HFF-Myc (cell line): ENCODE measurements around the gene CCL4.
"Not testable (repeated sequence)": the region's sequence is repeated elsewhere in the genome, so short reads cannot be mapped to it uniquely, and the experiment has no call there.

ENCODE experiments used
- DNase-seq: peaks from one replicate; pipeline ENCODE4 v3.0.0-alpha.2; 2011; ENCODE audit warnings: low read depth; ENCODE audit errors: extremely low read depth
- H3K4me3 ChIP-seq: replicated peaks from 2 replicates; pipeline ENCODE4 v1.5.1; 2011; ENCODE audit warnings: low read depth, mild to moderate bottlenecking, control low read depth, low read length
- TF ChIP-seq, protein P1 (sequence below): IDR thresholded peaks from 2 replicates; pipeline ENCODE4 v1.5.1; 2012; ENCODE audit warnings: mild to moderate bottlenecking, low read depth, low read length, control low read depth; ENCODE audit errors: missing control alignments

Gene CCL4

DNA sequence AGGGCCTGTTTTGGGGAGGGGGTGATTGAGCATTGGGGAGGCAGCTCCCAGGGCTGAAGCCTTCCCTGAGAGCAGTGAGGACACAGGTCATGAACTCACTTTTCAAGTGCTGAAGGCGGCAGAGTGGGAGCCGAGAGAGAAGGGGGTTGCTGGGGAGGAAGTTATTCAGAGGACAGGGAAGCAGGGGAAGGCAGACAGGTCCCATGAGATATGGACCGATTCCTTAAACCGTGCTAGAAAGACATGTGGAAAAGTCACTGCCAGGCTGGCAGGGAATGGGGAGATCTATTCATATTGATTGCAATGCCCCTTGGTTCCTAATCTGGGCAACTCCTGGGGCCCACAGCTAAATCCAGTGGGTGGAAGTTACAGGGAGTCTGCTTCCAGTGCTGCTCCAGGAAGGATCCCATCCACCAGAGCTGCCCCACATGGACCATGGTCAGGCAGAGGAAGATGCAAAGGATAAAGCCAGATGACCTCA, 1.1 kb downstream of the CCL4 start:
- TF ChIP-seq, protein P1, sequence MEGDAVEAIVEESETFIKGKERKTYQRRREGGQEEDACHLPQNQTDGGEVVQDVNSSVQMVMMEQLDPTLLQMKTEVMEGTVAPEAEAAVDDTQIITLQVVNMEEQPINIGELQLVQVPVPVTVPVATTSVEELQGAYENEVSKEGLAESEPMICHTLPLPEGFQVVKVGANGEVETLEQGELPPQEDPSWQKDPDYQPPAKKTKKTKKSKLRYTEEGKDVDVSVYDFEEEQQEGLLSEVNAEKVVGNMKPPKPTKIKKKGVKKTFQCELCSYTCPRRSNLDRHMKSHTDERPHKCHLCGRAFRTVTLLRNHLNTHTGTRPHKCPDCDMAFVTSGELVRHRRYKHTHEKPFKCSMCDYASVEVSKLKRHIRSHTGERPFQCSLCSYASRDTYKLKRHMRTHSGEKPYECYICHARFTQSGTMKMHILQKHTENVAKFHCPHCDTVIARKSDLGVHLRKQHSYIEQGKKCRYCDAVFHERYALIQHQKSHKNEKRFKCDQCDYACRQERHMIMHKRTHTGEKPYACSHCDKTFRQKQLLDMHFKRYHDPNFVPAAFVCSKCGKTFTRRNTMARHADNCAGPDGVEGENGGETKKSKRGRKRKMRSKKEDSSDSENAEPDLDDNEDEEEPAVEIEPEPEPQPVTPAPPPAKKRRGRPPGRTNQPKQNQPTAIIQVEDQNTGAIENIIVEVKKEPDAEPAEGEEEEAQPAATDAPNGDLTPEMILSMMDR, result no peak
- H3K4me3 ChIP-seq, result no peak overlapping the region

DNA sequence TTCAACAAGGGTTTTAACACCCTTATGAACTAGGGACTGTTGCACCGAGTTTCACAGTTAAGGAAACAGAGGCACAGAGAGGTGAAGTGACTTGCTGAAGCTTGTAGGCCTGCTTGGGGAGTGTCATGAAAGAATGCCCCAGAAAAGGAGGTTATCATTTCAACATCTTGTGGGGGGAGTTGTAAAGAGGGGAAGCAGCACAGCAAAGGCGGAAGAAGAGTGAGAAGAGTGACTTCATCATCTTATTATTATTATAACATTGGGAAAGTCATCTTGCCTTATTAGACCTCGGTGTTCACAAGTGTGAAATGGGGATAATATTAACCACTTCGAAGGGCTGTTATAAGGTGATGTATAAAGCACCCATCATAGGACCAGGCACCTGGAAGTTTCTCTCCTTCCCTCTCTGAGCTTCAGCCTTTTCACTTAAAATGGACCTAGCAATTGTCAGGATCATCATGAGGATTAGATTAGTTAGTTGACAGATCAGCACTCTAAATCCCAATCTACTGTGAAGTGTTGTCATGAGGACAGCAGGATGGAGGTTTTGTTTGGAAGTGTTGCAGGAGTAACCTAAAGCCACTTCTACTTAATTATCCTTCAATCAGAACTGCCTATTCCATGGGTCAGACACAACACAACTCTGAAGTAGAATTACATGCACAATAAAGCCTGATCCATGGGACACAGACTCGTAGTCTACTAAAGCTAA, 2.3 kb downstream of the CCL4 start:
- TF ChIP-seq, protein P1, result no peak
- DNase-seq, result no peak
- H3K4me3 ChIP-seq, result no peak overlapping the region

More for the DNA sequence above, 1.1 kb downstream of the CCL4 start:
- no peak for DNase-seq

DNA sequence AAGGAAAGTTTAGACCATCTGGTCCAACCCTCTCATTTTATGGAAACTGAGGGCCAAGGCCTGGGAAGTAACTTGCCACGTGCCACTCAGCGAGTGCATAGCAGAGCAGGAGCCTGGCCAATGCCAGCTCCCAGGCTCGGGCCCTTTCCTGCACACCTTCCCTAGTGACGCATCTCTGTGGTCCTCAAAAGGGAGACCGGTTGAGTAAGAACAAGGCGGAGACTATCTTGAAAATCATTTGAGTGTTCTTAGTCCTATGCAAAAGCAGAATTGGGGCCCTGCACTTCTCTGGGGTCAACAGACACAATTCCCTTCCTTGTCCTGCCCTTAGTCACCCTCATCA, 2.8 kb downstream of the CCL4 start:
- TF ChIP-seq, protein P1, result no peak
- no peak overlapping the region for H3K4me3 ChIP-seq
- no peak for DNase-seq

DNA sequence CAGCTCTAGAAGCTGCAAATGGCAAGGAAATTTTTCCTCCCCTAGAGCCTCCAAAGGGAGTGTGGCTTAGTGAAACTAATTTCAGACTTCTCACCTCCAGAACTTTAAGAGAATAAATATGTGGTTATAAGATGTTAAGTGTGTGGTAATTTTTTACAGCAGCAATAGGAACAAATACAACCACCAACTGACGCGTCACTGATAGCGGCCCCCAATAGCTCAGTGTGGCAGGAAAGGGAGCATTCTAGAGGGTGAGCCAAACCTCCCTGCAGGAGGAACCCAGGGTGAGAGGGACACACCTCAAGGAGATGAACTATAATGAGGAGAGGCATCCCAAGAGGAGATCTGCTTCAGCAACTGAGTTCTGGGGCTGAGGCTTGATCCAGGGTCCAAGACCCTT, 4.0 kb downstream of the CCL4 start:
- no peak for DNase-seq
- no peak overlapping the region for H3K4me3 ChIP-seq
- TF ChIP-seq, protein P1, result no peak

DNA sequence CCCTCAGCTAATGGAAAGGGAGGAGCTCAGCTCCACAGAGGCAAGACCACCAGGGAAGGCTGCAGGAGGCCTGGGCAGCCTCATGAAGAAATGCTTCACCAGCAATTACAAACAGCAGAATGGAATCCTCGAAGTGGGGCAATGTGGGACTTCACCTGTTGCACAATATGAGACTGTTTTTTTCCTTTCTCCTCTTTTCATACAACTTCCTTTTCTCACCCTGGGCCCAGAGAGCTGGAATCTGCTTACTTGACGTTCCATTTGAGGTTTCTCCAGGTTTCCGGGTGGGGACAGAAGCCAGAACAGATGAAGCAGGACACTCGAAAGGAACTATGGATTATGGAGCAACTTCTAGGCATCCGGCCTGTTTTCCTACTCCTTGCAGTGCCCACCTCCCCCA, 4.6 kb downstream of the CCL4 start:
- DNase-seq, H3K4me3 ChIP-seq: not testable (repeated sequence)

DNA sequence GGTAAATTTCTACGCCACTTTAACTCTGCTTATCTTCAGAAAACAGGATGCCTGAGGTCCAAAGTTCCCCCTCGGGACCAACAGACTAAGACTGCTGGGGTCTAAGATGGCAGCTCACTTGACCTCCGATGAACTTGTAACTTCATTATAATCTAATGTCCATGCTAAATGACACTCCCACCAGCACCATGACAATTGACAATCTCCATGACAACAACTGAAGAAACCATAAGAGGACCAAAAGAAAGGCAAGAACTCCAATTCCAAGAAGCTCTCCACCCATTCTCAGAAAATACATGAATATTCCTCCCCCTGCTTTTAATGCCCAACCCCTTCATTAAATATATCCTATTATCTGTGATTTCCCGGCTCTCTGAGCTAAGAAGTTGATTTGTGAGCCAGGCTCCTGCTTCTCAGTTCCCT, 7.5 kb downstream of the CCL4 start:
- H3K4me3 ChIP-seq, result no peak overlapping the region
- TF ChIP-seq, protein P1, result no peak
- no peak for DNase-seq

DNA sequence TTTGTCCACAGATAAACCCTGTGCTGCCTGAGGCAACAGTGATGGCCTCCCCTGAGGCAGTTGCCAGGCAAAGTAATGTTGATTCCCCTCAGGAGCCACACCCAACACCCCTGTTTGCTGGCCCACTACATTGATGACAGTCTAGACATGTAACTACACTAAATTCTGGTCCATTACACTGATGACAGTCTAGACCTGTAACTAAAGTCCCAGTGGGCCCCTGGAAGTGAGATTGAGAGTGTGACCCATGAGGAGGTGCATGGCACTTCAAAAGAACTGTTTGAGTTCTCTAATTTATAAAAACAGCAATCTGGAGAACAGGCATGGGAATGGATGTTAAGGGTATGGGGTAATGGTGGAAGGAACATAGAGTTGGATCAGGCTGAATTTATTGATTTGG, 8.9 kb downstream of the CCL4 start:
- TF ChIP-seq, protein P1, result no peak
- no peak overlapping the region for H3K4me3 ChIP-seq
- DNase-seq, result no peak

DNA sequence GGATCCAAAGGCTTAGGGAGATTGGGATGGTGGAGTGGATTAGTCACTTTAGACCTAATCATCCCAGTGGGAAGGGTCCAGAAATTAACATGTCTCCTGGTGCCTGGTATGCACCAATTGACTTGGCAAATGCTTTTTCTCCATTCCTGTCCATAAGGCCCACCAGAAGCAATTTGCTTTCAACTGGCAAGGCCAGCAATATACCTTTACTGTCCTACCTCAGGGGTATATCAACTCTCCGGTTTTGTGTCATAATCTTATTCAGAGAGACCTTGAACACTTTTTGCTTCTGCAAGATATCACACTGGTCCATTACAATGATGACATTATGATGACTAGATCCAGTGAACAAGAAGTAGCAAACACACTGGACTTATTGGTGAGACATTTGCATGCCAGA, 9.5 kb downstream of the CCL4 start:
- H3K4me3 ChIP-seq, DNase-seq: not testable (repeated sequence)

DNA sequence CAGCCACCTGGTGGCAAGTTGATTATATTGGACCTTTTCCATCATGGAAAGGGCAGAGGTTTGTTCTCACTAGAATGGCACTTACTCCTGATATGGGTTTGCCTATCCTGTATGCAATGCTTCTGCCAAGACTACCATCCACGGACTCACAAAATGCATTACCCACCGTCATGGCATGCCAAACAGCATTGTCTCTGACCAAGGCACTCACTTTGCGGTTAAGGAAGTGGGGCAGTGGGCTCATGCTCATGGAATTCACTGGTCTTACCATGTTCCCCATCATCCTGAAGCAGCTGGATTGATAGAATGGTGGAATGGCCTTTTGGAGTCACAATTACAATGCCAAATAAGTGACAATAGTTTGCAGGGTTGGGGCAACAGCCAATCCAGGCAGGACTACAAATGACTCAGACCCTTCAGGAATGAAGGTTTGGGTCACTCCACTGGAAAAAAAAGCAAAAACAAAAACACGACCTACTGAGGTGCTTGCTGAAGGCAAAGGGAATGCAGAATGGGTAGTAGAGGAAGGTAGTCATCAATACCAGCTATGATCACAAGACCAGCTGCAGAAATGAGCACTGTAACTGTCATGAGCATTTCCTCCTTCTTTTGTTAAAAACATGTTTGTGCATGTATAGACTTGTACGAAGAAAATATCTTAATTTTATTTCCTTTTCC, 11.5 kb downstream of the CCL4 start:
- not testable (repeated sequence) for DNase-seq, H3K4me3 ChIP-seq

DNA sequence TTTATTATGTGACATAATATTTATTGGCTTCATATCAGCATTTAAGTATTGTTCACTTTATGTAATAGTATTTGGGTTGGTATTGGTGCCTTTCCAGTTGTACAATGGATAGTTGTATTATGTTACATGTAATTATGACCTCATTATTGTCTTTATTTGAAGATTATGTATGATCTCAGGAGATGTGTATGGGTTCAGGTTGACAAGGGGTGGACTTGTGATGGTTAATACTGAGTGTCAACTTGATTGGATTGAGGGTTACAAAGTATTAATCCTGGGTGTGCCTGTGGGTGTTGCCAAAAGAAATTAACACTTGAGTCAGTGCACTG, 12.0 kb downstream of the CCL4 start:
- DNase-seq, H3K4me3 ChIP-seq: not testable (repeated sequence)
